IPS-20b (cell line): ENCODE measurements around the gene CCDC28B.

Source experiments
- H3K27ac ChIP-seq: one replicate; pipeline ENCODE4 v1.5.1; 2013; ENCODE audit warnings: low read length
- H3K27me3 ChIP-seq: 2 replicates; pipeline ENCODE4 v1.6.1; 2013; ENCODE audit warnings: mild to moderate bottlenecking, low read length, inconsistent platforms; ENCODE audit not compliant: insufficient read depth
- H3K36me3 ChIP-seq: 2 replicates; pipeline ENCODE4 v1.6.1; 2013; ENCODE audit warnings: low read depth, mild to moderate bottlenecking, inconsistent platforms, low read length, moderate library complexity; ENCODE audit not compliant: insufficient read depth
- H3K4me1 ChIP-seq: 2 replicates; pipeline ENCODE4 v1.6.1; 2013; ENCODE audit warnings: mild to moderate bottlenecking, control low read depth, inconsistent platforms, low read length, moderate library complexity; ENCODE audit not compliant: insufficient read depth
- H3K4me3 ChIP-seq: 2 replicates; pipeline ENCODE4 v1.5.1; 2013; ENCODE audit warnings: mild to moderate bottlenecking, low read length, inconsistent platforms
- H3K9ac ChIP-seq: 2 replicates; pipeline ENCODE4 v1.6.1; 2013; ENCODE audit warnings: low read depth, mild to moderate bottlenecking, inconsistent platforms, low read length, moderate library complexity
- H3K9me3 ChIP-seq: 2 replicates; pipeline ENCODE4 v1.6.1; 2013; ENCODE audit warnings: mild to moderate bottlenecking, low read depth, low read length, inconsistent platforms; ENCODE audit not compliant: insufficient read depth

CCDC28B gene

GRCh38 chr1:32180186-32181060 lies 20.0 kb upstream of the CCDC28B start:
- Histone ChIP-seq H3K9me3 (no peaks in the 10 kb centered on the region), H3K9ac (peak overlapping the region; percentile 94), H3K27ac (peak overlapping the region; percentile 82), H3K4me3 (peak overlapping the region; percentile 92), H3K4me1 (peaks cover 17% of the 10 kb centered on the region), H3K27me3 (no peaks in the 10 kb centered on the region), H3K36me3 (peaks cover 42% of the 10 kb centered on the region)

- Histone ChIP-seq H3K36me3 (peaks cover 48% of the 10 kb centered on the region), H3K27ac (no peak overlapping the region), H3K27me3 (no peaks in the 10 kb centered on the region), H3K9me3 (no peaks in the 10 kb centered on the region), H3K4me3 (peak overlapping the region; percentile 92), H3K4me1 (peaks cover 17% of the 10 kb centered on the region), H3K9ac (peak overlapping the region; percentile 94; the same call in 1 of the 2 replicates)
Measured at GRCh38 chr1:32181065-32181464, 19.3 kb upstream of the CCDC28B start.

DNA sequence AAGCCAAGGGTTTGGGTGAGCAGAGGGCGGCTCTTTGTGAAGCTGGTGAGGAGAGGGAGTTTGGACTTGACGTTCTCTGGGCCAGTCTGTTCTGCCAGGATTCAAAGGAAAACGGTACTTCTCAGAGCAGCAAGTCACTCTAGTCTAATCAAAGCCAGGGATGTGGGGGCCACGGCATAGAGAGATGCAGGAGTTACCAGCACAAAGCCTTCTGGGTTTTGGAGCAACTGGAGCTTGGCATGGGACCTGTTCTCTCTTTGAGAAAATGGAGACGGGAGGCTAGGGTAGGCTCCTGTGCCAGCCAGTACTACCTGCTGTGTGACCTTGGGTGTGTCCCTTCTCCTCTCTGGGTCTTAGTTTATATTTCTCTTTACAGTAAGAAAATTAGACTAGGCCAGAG lies 18.8 kb upstream of the CCDC28B start:
- 0 out of 2 replicates have a peak overlapping the region, but pooled peaks have one; percentile 92 for H3K4me3 ChIP-seq
- H3K9ac ChIP-seq, result 0 out of 2 replicates have a peak overlapping the region, but pooled peaks have one; percentile 94
- peaks cover 17% of the 10 kb centered on the region for H3K4me1 ChIP-seq
- no peak overlapping the region for H3K27ac ChIP-seq
- no peaks in the 10 kb centered on the region for H3K9me3 ChIP-seq
- H3K36me3 ChIP-seq, result peaks cover 53% of the 10 kb centered on the region
- no peaks in the 10 kb centered on the region for H3K27me3 ChIP-seq

GRCh38 chr1:32182060-32182459 lies 18.3 kb upstream of the CCDC28B start:
- H3K9me3 ChIP-seq, result no peaks in the 10 kb centered on the region
- peaks cover 58% of the 10 kb centered on the region for H3K36me3 ChIP-seq
- no peaks in the 10 kb centered on the region for H3K27me3 ChIP-seq
- H3K4me3 ChIP-seq, result no peak overlapping the region
- no peak overlapping the region for H3K9ac ChIP-seq
- no peak overlapping the region for H3K27ac ChIP-seq
- peaks cover 17% of the 10 kb centered on the region for H3K4me1 ChIP-seq

- no peak overlapping the region for H3K9ac ChIP-seq
- peaks cover 84% of the 10 kb centered on the region for H3K36me3 ChIP-seq
- no peak overlapping the region for H3K27ac ChIP-seq
- 0 out of 2 replicates have a peak, but pooled peaks cover 3% of the 10 kb centered on the region for H3K4me1 ChIP-seq
- H3K4me3 ChIP-seq, result no peak overlapping the region
- H3K27me3 ChIP-seq, result no peaks in the 10 kb centered on the region
- no peaks in the 10 kb centered on the region for H3K9me3 ChIP-seq
Measured at GRCh38 chr1:32184650-32185049, 15.7 kb upstream of the CCDC28B start.

DNA sequence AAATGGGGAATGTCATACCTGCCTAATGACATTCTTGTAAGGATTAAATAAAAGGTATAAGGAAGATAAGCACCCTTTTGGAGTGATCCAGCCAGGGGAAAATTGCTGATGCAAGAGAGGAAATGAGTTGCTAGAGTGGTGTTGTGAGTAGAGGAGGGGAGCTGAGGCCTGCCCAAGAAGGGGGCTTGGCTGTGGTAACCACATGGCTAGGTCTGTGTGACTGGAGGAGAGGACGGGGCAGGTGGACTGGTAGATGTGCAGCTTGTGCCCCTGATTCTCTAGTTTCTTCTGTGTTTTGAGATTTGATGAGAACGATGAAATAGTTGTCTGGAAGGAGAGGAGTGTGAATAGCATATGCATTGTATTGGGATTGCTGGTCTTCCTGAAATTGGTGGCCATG lies 14.3 kb upstream of the CCDC28B start:
- Histone ChIP-seq H3K9ac (no peak overlapping the region), H3K9me3 (no peaks in the 10 kb centered on the region), H3K4me1 (no peaks in the 10 kb centered on the region), H3K36me3 (peaks cover 91% of the 10 kb centered on the region), H3K27me3 (no peaks in the 10 kb centered on the region), H3K4me3 (no peak overlapping the region), H3K27ac (no peak overlapping the region)

GRCh38 chr1:32186491-32186890 lies 13.9 kb upstream of the CCDC28B start:
- no peaks in the 10 kb centered on the region for H3K9me3 ChIP-seq
- no peaks in the 10 kb centered on the region for H3K4me1 ChIP-seq
- H3K27me3 ChIP-seq, result no peaks in the 10 kb centered on the region
- no peak overlapping the region for H3K4me3 ChIP-seq
- no peak overlapping the region for H3K9ac ChIP-seq
- H3K36me3 ChIP-seq, result peaks cover 91% of the 10 kb centered on the region
- H3K27ac ChIP-seq, result no peak overlapping the region

- Histone ChIP-seq H3K27ac (no peak overlapping the region), H3K4me3 (no peak overlapping the region), H3K4me1 (no peaks in the 10 kb centered on the region), H3K9me3 (no peaks in the 10 kb centered on the region), H3K27me3 (no peaks in the 10 kb centered on the region), H3K9ac (no peak overlapping the region), H3K36me3 (peaks cover 91% of the 10 kb centered on the region)
Measured at GRCh38 chr1:32187850-32188249, 12.5 kb upstream of the CCDC28B start.

GRCh38 chr1:32192220-32192948 lies 8.0 kb upstream of the CCDC28B start:
- H3K27ac ChIP-seq, result no peak overlapping the region
- H3K9me3 ChIP-seq, result no peaks in the 10 kb centered on the region
- no peak overlapping the region for H3K9ac ChIP-seq
- peaks cover 100% of the 10 kb centered on the region for H3K36me3 ChIP-seq
- H3K4me1 ChIP-seq, result no peaks in the 10 kb centered on the region
- H3K27me3 ChIP-seq, result no peaks in the 10 kb centered on the region
- H3K4me3 ChIP-seq, result no peak overlapping the region

- H3K9me3 ChIP-seq, result no peaks in the 10 kb centered on the region
- H3K4me3 ChIP-seq, result no peak overlapping the region
- peaks cover 89% of the 10 kb centered on the region for H3K36me3 ChIP-seq
- no peak overlapping the region for H3K9ac ChIP-seq
- no peaks in the 10 kb centered on the region for H3K27me3 ChIP-seq
- H3K4me1 ChIP-seq, result peaks cover 15% of the 10 kb centered on the region; the same call in 1 of the 2 replicates
- H3K27ac ChIP-seq, result no peak overlapping the region
Measured at GRCh38 chr1:32194984-32195383, 5.4 kb upstream of the CCDC28B start.

- Histone ChIP-seq H3K36me3 (peaks cover 84% of the 10 kb centered on the region), H3K9ac (no peak overlapping the region)
Measured at GRCh38 chr1:32195531-32195930, 4.9 kb upstream of the CCDC28B start.

More at GRCh38 chr1:32195531-32195930, 4.9 kb upstream of the CCDC28B start:
- Histone ChIP-seq H3K27ac (no peak overlapping the region), H3K9me3 (no peaks in the 10 kb centered on the region), H3K4me3 (no peak overlapping the region), H3K27me3 (no peaks in the 10 kb centered on the region), H3K4me1 (peaks cover 16% of the 10 kb centered on the region; the same call in 1 of the 2 replicates)
